GM12872 (cell line): ENCODE results near the gene MDK.

ENCODE experiments used
- CTCF ChIP-seq: IDR thresholded peaks from 3 replicates; pipeline ENCODE4 v1.5.1; 2011; ENCODE audit warnings: low read depth, mild to moderate bottlenecking, low read length, moderate library complexity; ENCODE audit not compliant: insufficient read depth

MDK gene

GRCh38 chr11:46378811-46379481, 2.5 kb upstream of the MDK start:
- no peak for TF ChIP-seq CTCF

GRCh38 chr11:46380340-46381047, 975 bp upstream of the MDK start:
- no peak for TF ChIP-seq CTCF

GRCh38 chr11:46381819-46382645, 563 bp downstream of the MDK start:
- no peak for TF ChIP-seq CTCF

DNA sequence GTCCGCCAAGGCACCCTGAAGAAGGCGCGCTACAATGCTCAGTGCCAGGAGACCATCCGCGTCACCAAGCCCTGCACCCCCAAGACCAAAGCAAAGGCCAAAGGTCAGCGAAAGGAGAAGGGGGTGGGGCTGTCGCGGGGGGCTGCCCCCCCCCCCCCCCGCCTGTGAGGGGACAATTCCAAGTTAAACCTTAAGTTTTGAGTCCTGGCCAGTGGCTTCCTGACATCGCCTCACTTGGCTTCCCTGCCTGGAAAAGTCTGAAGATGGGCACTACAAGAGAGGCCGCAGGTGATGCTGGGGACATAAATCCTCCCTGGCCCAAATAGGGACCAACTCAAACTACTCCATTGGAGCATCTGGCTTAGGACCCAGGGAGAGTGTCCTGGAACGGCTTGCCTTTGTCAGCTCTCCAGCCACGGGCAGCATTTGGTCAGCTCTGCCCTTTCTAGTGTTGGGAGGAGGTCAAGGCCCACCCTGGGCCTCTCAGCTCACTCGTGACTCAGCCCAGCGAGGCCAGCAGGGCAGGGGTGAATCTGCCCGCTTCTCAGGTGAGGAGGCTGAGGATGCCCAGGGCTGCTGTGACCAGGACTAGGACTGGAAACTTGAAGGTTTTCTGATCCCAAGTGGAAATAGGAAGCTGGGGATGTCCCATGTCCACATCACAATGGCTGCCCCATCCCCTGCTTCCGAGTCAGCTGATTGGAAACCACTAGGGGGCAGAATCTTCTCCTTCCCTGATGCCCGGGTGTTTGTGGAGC, 1.4 kb downstream of the MDK start:
- peak; percentile 46; the same call in 2 of the 3 replicates for TF ChIP-seq CTCF

DNA sequence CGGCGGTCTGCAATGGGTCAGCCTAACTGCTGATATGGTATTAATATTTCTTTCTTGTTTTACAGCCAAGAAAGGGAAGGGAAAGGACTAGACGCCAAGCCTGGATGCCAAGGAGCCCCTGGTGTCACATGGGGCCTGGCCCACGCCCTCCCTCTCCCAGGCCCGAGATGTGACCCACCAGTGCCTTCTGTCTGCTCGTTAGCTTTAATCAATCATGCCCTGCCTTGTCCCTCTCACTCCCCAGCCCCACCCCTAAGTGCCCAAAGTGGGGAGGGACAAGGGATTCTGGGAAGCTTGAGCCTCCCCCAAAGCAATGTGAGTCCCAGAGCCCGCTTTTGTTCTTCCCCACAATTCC, 1.9 kb downstream of the MDK start:
- no peak for TF ChIP-seq CTCF

GRCh38 chr11:46383974-46384701, 2.7 kb downstream of the MDK start:
- TF ChIP-seq CTCF = no peak
